Astrocyte of the cerebellum (primary cell): Measurements from ENCODE around the gene MRPL16.
"Not testable (repeated sequence)": the region's sequence is repeated elsewhere in the genome, so short reads cannot be mapped to it uniquely, and the experiment has no call there.

Experiments
- DNase-seq: peaks from one replicate; pipeline ENCODE4 v3.0.0-alpha.2; 2011; ENCODE audit warnings: low read depth
- H3K4me3 ChIP-seq: 2 replicates; pipeline ENCODE4 v1.5.1; 2011; ENCODE audit warnings: mild to moderate bottlenecking, low read depth, low read length, moderate library complexity
- CTCF ChIP-seq: IDR thresholded peaks from 2 replicates; pipeline ENCODE4 v1.5.1; 2012; ENCODE audit warnings: low read length, low read depth, moderate library complexity, mild to moderate bottlenecking; ENCODE audit errors: missing control alignments
- in situ Hi-C: cut with HindIII; loops from 2 replicates; pipeline ENCODE4 v1.10.0; 2017; ENCODE audit warnings: low sequenced_read_pairs

Gene MRPL16

GRCh38 chr11:59787255-59787588 is 23.4 kb downstream of the MRPL16 start:
- no peak for TF ChIP-seq CTCF
- in situ Hi-C loops: no loop called here
- H3K4me3 ChIP-seq: no peak overlapping the region
- no peak for DNase-seq

GRCh38 chr11:59785818-59786217 is 24.8 kb downstream of the MRPL16 start:
- H3K4me3 ChIP-seq: no peak overlapping the region
- no peak for DNase-seq
- in situ Hi-C loops: no loop called here
- TF ChIP-seq CTCF: no peak

GRCh38 chr11:59784441-59784840 is 26.1 kb downstream of the MRPL16 start:
- in situ Hi-C loops, DNase-seq, H3K4me3 ChIP-seq: not testable (repeated sequence)

GRCh38 chr11:59783632-59784090 is 26.9 kb downstream of the MRPL16 start:
- TF ChIP-seq CTCF: no peak
- no peak overlapping the region for H3K4me3 ChIP-seq
- DNase-seq: no peak
- in situ Hi-C loops: no loop called here

- no peak for TF ChIP-seq CTCF
- no peak for DNase-seq
- no peak overlapping the region for H3K4me3 ChIP-seq
- in situ Hi-C loops: no loop called here
Observed at GRCh38 chr11:59782080-59782479, 28.5 kb downstream of the MRPL16 start.

- DNase-seq: no peak
- in situ Hi-C loops: no loop called here
- H3K4me3 ChIP-seq: no peak overlapping the region
- TF ChIP-seq CTCF: no peak
Observed at GRCh38 chr11:59779487-59779886, 31.1 kb downstream of the MRPL16 start.

GRCh38 chr11:59778122-59778521 is 32.5 kb downstream of the MRPL16 start:
- no peak for TF ChIP-seq CTCF
- in situ Hi-C loops: no loop called here
- no peak for DNase-seq
- no peak overlapping the region for H3K4me3 ChIP-seq
